GM19025 (cell line): ENCODE data around the gene ORC2.

Source experiments
- ATAC-seq: cut with Tn5 transposase; IDR thresholded peaks from one replicate; pipeline ENCODE4 v1.9.1; 2021; ENCODE audit warnings: mild to moderate bottlenecking, low read depth, moderate library complexity; ENCODE audit not compliant: unreplicated experiment

ORC2 gene

DNA sequence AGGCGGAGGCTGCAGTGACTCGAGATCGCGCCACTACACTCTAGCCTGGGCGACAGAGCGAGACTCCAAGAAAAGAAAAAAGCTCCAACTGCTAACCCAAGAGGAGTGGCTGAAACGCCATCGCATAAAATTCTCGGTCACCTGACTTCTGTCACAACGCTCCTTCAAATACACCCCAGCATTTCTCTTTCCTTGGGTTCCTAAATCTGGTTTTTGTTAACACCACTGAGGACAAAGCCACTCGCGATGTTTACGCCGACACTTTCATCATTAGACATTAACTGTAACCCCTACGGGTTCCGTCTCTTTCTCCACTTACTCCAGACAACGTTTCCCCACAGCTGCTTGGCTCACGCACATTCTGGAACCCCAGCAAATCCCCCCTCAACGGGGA, 99.7 kb downstream of the ORC2 start:
- no peak for ATAC-seq

DNA sequence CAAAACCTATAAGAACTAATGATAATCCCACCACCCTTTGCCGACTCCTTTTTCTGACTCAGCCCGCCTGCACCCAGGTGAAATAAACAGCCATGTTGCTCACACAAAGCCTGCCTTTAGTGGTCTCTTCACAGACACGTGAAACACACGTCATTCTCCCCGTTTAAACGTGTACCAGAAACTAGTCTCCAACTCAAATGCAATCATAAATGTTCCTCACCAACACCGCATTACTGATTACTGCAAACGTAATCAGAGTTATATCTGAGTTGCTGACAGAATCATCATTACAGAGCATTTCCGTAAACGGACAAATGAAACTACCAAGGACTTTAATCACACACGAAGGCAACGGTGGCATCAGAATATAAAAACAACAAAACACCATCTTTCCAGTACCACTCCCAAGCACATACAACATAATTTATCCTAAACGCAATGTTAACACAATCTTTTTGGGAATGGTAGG, 100.9 kb downstream of the ORC2 start:
- no peak for ATAC-seq

DNA sequence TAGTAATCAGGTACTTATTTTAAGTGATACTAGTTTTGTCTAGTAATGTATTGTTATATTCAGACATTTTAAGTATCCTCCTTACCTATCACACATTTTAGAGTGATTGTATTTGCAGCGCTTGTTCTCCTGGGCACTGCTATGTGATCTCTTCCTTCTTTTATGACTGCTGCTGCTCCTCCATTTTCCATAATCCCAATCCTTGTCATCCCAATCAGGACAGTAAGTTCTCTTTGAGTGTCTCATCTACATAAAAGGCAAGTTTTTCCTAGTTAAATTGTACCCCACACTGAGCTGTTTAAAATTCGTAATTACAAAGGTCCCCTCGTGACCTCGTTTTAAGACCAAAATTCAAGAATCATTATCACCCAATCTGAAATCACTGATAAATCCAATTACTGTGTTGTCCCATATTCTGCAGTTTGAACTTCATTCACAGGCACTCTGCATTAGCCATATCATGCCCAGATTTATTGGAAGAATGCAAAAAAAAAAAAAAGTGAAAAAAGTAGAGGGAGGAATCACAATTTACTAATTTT, 101.8 kb downstream of the ORC2 start:
- ATAC-seq: no peak

DNA sequence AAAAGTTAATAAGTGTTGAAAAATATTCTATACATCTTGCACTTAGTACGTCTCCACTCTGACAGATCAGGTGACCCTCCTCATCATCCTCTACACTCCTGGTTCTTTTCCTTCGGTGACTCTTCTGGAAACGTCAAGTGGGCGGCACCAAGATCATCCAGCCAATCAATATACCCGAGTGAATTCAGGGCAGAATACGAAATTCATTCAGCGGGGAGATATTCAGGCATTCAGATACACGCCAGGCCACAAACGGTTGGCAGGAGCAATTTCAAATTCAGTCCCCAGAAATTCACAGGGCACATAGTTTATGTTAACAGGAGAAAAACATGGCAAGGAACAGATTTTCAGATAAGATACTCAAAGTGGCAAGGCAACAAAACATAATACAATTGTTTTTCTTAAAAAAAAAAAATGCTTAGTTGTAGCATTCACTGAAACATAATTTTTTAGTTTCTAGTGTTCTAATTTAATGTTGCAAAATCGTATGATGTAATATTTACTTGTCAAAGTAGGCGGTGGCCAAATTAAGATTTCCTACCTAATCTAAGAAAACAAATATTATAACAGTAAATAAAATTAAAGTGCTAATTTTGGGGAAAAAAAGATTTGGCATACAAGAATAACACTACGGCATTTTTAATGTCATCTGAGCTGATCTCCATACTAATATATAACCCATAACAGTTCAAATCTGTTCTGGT, 103.2 kb downstream of the ORC2 start:
- no peak for ATAC-seq
